GM12864 (cell line): ENCODE data around the gene FCN3.
"Not testable (repeated sequence)": the region's sequence is repeated elsewhere in the genome, so short reads cannot be mapped to it uniquely, and the experiment has no call there.

Experiments
- DNase-seq: peaks from one replicate; pipeline ENCODE4 v3.0.0-alpha.2; 2011; ENCODE audit warnings: low read depth
- H3K4me3 ChIP-seq: 2 replicates; pipeline ENCODE4 v1.5.1; 2011; ENCODE audit warnings: mild to moderate bottlenecking, low read depth, low read length, control low read depth
- CTCF ChIP-seq: IDR thresholded peaks from 2 replicates; pipeline ENCODE4 v1.5.1; 2011; ENCODE audit warnings: low read depth, mild to moderate bottlenecking, moderate library complexity, low read length, control low read depth, inconsistent platforms; ENCODE audit errors: missing control alignments

Gene FCN3

DNA sequence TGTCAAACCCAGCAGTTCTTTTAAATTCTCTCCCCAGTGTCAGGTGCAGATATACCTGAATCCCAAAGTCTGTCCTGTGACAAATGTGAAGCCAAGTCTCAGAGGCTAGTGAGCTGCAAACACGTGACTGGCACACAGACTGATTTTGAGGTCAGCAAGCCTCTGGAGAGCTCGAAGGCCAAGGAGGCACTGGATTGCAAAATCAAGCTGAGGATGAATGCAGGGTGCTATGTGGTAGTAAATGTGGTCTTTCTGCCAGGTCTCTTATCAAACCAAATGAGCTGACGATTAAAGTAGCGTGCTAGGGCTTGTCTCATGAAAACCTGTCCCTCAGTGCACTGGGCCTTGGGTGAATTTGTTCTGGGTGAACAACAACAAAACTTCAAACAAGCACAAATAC, 38.4 kb upstream of the FCN3 start:
- no peak for DNase-seq
- no peak for TF ChIP-seq CTCF
- H3K4me3 ChIP-seq = no peak overlapping the region

DNA sequence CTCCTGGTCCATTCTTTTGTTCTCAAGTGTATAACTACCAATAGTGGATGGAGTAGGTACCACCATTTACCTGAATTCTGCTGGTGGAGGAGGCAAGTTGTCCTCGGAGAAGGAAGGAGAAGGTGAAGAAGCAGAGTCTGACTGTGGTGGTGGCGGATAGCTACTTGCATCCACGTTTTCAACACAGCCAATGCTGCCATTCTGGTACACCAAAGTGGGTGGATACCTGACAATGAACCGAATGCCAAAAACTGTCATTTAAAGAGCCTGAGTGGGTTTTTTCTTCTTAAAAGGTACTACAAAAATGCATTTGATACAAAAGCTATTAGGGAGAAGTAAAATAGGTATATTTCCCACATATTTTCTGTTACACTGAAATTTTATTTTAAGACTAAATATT, 37.9 kb upstream of the FCN3 start:
- no peak for DNase-seq
- TF ChIP-seq CTCF = no peak

DNA sequence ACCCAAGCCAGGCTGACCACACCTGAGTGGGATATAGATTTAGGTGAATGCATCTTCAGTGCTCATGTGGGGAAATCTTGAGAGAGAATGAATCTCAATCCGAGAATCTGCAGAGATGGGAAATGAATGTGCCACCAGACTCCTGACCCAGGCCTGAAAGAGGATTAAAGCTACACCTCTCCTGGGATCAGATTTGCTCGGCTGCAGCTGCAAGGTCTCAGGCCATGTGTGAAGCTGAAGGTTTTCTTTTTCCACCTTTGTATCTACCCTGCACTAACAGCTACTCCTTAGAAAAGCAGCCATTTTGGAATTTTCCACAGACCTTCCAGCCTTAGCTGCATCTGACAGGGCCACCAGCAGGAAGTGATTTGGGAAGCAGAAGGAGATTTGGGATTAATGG, 36.1 kb upstream of the FCN3 start:
- DNase-seq = no peak
- TF ChIP-seq CTCF = no peak
- H3K4me3 ChIP-seq = no peak overlapping the region

More for the DNA sequence above, 37.9 kb upstream of the FCN3 start:
- no peak overlapping the region for H3K4me3 ChIP-seq

DNA sequence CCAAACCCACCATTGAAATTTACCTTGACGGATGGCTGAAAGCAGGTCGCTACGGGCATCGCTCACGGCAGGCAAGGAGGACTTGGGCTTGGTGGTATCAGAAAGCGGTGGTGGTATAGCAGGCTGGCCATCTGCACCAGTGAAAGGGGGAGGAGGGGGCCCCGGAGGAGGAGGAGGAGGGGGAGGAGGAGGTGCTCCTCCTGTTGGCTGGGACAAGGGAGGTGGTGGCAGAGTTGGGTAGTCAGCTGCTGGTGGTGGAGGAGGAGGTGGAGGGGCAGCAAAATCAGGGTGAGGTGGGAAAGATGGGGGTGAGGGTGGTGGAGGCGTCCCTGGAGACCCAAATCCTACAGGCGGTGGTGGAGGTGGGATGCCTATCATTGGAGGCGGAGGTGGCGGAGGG, 35.0 kb upstream of the FCN3 start:
- TF ChIP-seq CTCF = no peak
- no peak for DNase-seq
- H3K4me3 ChIP-seq = no peak overlapping the region

DNA sequence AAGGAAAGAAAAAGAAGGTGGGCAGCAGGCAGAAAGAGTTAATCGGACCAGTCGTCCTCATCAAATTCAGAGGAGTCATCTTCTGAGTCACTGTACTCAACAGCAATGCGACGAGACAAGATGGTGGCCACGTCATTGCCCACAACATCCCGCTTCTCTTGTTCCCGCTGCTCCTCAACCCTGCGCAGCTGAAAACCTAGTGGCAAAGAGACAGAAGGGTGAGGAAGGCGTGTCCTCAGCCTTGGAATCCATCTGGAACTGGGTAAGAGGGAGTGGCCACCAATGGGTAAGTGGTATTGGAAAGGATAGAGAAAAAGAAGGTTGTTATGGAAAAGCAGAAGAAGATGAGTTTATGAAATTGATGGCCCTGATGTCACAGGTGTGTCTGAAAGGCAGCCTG, 33.5 kb upstream of the FCN3 start:
- no peak for TF ChIP-seq CTCF
- H3K4me3 ChIP-seq = no peak overlapping the region
- no peak for DNase-seq

DNA sequence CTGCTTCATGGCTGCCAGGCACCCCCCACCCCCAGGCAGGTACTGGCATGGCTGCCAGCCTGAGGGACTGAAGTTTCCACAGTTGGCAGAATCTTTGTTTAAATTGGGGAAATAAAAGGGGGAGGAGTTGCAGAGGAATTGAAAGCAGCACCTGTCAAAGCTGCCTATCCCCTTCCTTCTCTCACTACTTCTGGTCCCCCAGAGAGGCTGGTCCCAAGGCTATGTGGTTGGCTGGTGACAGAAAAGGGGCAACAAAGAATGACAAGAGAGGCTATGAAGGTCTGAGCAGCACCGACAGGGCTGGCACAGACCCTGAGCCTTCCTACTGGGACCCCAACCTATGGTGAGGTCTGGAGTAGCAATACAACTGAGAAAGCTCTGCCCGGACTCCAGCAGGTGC, 32.2 kb upstream of the FCN3 start:
- not testable (repeated sequence) for DNase-seq, H3K4me3 ChIP-seq

- no peak for DNase-seq
- TF ChIP-seq CTCF = no peak
- H3K4me3 ChIP-seq = no peak overlapping the region
These were observed 31.7 kb upstream of the FCN3 start for GRCh38 chr1:27406362-27406680.

- H3K4me3 ChIP-seq, DNase-seq: not testable (repeated sequence)
These were observed 31.2 kb upstream of the FCN3 start for GRCh38 chr1:27405598-27406361.
